IMR-90 (cell line): ENCODE measurements around the gene LDLRAD4. TPM values are rescaled to one million over a fixed set of nuclear protein-coding genes. Genes with fewer than 3 reads are reported as not detected.

ENCODE experiments used
- ATAC-seq: fragments of 200-7000 bp; cut with Tn5 transposase; 2 replicates; pipeline ENCODE4 v1.9.1; 2020; ENCODE audit warnings: low read depth, mild to moderate bottlenecking, moderate library complexity
- BruUV-seq: library from RNA; stranded (reverse); fragments of 400-500 nt; replicated peaks from 2 replicates; lab custom pipeline; 2021; lab: Mats Ljungman, UMichigan
- CTCF ChIA-PET: fragments of 300-600 bp; formaldehyde crosslinking; extraction: SDS; loops from one replicate; lab custom pipeline; 2021; ENCODE audit warnings: antibody characterized with exemption; lab: Yijun Ruan, JAX
- POLR2A ChIA-PET: fragments of 300-600 bp; sonication (Branson Sonifier 250); formaldehyde crosslinking; loops from one replicate; lab custom pipeline; 2022; ENCODE audit warnings: antibody characterized with exemption; ENCODE audit not compliant: unreplicated experiment; lab: Charles Lee
- DNase-seq: peaks from one replicate; pipeline ENCODE4 v3.0.0; 2013
- H2AFZ ChIP-seq: replicated peaks from 2 replicates; pipeline ENCODE3; 2013; ENCODE audit warnings: low read length, mild to moderate bottlenecking; ENCODE audit not compliant: poor library complexity
- H2AK5ac ChIP-seq: 2 replicates; pipeline ENCODE4 v1.6.1; 2013; ENCODE audit warnings: low read depth, low read length, inconsistent platforms
- H2AK9ac ChIP-seq: replicated peaks from 2 replicates; pipeline ENCODE3; 2013; ENCODE audit warnings: mild to moderate bottlenecking, low read depth, low read length, moderate library complexity; ENCODE audit not compliant: poor library complexity
- H2BK120ac ChIP-seq: 2 replicates; pipeline ENCODE4 v1.6.1; 2013; ENCODE audit warnings: low read depth, low read length, inconsistent platforms
- H2BK15ac ChIP-seq: 3 replicates; pipeline ENCODE4 v1.6.1; 2013; ENCODE audit warnings: low read depth, low read length, inconsistent platforms
- H2BK20ac ChIP-seq: 2 replicates; pipeline ENCODE4 v1.6.1; 2013; ENCODE audit warnings: low read depth, mild to moderate bottlenecking, inconsistent platforms, low read length, moderate library complexity
- H2BK5ac ChIP-seq: 2 replicates; pipeline ENCODE4 v1.6.1; 2013; ENCODE audit warnings: mild to moderate bottlenecking, low read depth, low read length, inconsistent platforms; ENCODE audit not compliant: poor library complexity, severe bottlenecking
- H3K14ac ChIP-seq: replicated peaks from 2 replicates; pipeline ENCODE4 v1.6.1; 2013; ENCODE audit warnings: low read depth, low read length, inconsistent platforms
- H3K18ac ChIP-seq: 2 replicates; pipeline ENCODE4 v1.6.1; 2013; ENCODE audit warnings: low read depth, low read length, control low read depth
- H3K23ac ChIP-seq: 2 replicates; pipeline ENCODE4 v1.6.1; 2013; ENCODE audit warnings: low read depth, low read length, inconsistent platforms
- H3K27ac ChIP-seq: 2 replicates; pipeline ENCODE4 v1.5.1; 2013; ENCODE audit warnings: mild to moderate bottlenecking, control low read depth, low read length; ENCODE audit not compliant: insufficient read depth
- H3K27me3 ChIP-seq: 2 replicates; pipeline ENCODE4 v1.6.1; 2013; ENCODE audit warnings: low read length; ENCODE audit not compliant: control insufficient read depth, insufficient read depth
- H3K36me3 ChIP-seq: 2 replicates; pipeline ENCODE4 v1.6.1; 2013; ENCODE audit warnings: low read length, mixed read lengths; ENCODE audit not compliant: control insufficient read depth, insufficient read depth
- H3K4ac ChIP-seq: 2 replicates; pipeline ENCODE4 v1.6.1; 2013; ENCODE audit warnings: low read depth, low read length, inconsistent platforms
- H3K4me1 ChIP-seq: 2 replicates; pipeline ENCODE4 v1.6.1; 2013; ENCODE audit warnings: low read length, mixed read lengths; ENCODE audit not compliant: control insufficient read depth, insufficient read depth
- H3K4me2 ChIP-seq: 2 replicates; pipeline ENCODE4 v1.6.1; 2013; ENCODE audit warnings: low read depth, mild to moderate bottlenecking, control low read depth, low read length, moderate library complexity
- H3K4me3 ChIP-seq: 2 replicates; pipeline ENCODE4 v1.5.1; 2013; ENCODE audit warnings: low read depth, mild to moderate bottlenecking, control low read depth, low read length, moderate library complexity; ENCODE audit not compliant: insufficient read depth
- H3K56ac ChIP-seq: 2 replicates; pipeline ENCODE4 v1.6.1; 2013; ENCODE audit warnings: low read length, inconsistent platforms; ENCODE audit not compliant: insufficient read depth; ENCODE audit errors: extremely low read depth
- H3K79me1 ChIP-seq, 2 experiments: 2 replicates each; pipeline ENCODE4 v1.6.1; 2013; ENCODE audit warnings: low read length in 2 of 2, inconsistent platforms in 1 of 2, low read depth in 1 of 2
- H3K9ac ChIP-seq: 2 replicates; pipeline ENCODE4 v1.6.1; 2013; ENCODE audit warnings: low read depth, low read length, control low read depth
- H3K9me1 ChIP-seq: 2 replicates; pipeline ENCODE4 v1.6.1; 2013; ENCODE audit warnings: low read length, inconsistent platforms; ENCODE audit not compliant: insufficient read depth
- H3K9me3 ChIP-seq: 2 replicates; pipeline ENCODE4 v1.6.1; 2013; ENCODE audit warnings: low read length; ENCODE audit not compliant: control insufficient read depth, insufficient read depth
- H4K20me1 ChIP-seq: 2 replicates; pipeline ENCODE4 v1.6.1; 2013; ENCODE audit warnings: low read length, inconsistent platforms; ENCODE audit not compliant: insufficient read depth
- H4K5ac ChIP-seq: 2 replicates; pipeline ENCODE4 v1.6.1; 2013; ENCODE audit warnings: mild to moderate bottlenecking, low read depth, low read length, control low read depth
- H4K8ac ChIP-seq, 2 experiments: 2 replicates each; pipeline ENCODE4 v1.6.1; 2013; ENCODE audit warnings: low read depth in 2 of 2, low read length in 2 of 2, control low read depth in 1 of 2, inconsistent platforms in 1 of 2
- H4K91ac ChIP-seq: 2 replicates; pipeline ENCODE4 v1.6.1; 2013; ENCODE audit warnings: low read depth, low read length, inconsistent platforms; ENCODE audit not compliant: insufficient read depth
- MAFK ChIP-seq: IDR thresholded peaks from 2 replicates; pipeline ENCODE4 v1.6.1; 2012; ENCODE audit warnings: low read depth, low read length, improper control_type of control experiment
- WGBS, 2 experiments: methylation state at CpG; one replicate each; pipeline versions ENCODE4 v1.1.5 to v1.1.7; 2013; ENCODE audit warnings: missing lambda C conversion rate in 2 of 2; ENCODE audit not compliant: insufficient read length in 1 of 2; ENCODE audit errors: extremely low coverage in 2 of 2; 5-methylcytosine and 5-hydroxymethylcytosine counted together
- dilution Hi-C: fragments of 300-500 bp; cut with HindIII; formaldehyde crosslinking; loops from one replicate; pipeline ENCODE4 v1.14.3; 2018; ENCODE audit warnings: low sequenced_read_pairs; ENCODE audit not compliant: unreplicated experiment
- in situ Hi-C: fragments of 300-500 bp; cut with MboI; formaldehyde crosslinking; loops from 3 replicates; pipeline ENCODE4 v1.14.3; 2019; ENCODE audit warnings: low sequenced_read_pairs, inconsistent platforms, mixed read lengths
- intact Hi-C: fragments of 100-400 bp; cut with micrococcal nuclease; formaldehyde crosslinking; loops from 2 replicates; pipeline ENCODE4 v1.10.0; 2022
- polyA plus RNA-seq, 3 experiments: library from polyadenylated mRNA; depleted of rRNA; stranded (reverse); fragments of >200 nt; gene quantifications; 2 replicates each; pipeline ENCODE4 v1.2.3, GENCODE V29; 2012; ENCODE audit warnings: low replicate concordance in 1 of 3
- total RNA-seq: library from RNA; depleted of rRNA; stranded (reverse); fragments of >200 nt; gene quantifications from 2 replicates; pipeline ENCODE4 v1.2.3, GENCODE V29; 2012
- TF ChIP-seq, protein P1 (sequence below): fragments of 150-350 bp; IDR thresholded peaks from 2 replicates; pipeline ENCODE4 v1.6.1; 2016; ENCODE audit warnings: low read depth, mild to moderate bottlenecking, low read length, moderate library complexity, borderline replicate concordance

LDLRAD4 gene
- total and polyA plus RNA-seq, 2 of the 4 experiments (the other 2 are of a cell fraction), result not detected

DNA sequence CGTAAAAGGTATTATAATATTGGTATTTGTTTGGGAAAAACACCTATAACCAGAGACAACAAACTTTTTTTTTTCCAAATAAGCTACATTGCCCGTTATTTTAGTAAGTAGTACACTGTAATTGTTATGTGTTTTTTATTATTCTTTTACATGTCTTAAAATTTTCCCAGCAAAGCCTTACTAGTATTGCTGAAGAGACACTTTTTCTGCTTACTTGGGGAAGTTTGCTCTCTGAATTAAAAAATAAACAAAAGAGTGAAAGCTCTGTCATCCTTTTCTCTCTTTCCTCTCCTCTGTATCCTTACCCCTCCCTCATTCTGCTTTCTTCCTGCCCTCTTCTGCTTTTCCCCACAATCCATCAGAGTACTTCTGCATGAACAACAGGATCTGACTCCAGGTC is 25.6 kb upstream of the LDLRAD4 start:
- TF ChIP-seq MAFK, result 0 out of 2 replicates have a peak, but pooled peaks have one; percentile 17
- TF ChIP-seq, protein P1, sequence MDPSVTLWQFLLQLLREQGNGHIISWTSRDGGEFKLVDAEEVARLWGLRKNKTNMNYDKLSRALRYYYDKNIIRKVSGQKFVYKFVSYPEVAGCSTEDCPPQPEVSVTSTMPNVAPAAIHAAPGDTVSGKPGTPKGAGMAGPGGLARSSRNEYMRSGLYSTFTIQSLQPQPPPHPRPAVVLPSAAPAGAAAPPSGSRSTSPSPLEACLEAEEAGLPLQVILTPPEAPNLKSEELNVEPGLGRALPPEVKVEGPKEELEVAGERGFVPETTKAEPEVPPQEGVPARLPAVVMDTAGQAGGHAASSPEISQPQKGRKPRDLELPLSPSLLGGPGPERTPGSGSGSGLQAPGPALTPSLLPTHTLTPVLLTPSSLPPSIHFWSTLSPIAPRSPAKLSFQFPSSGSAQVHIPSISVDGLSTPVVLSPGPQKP, result no peak
- H3K4me3 ChIP-seq, result no peak overlapping the region
- H2BK5ac ChIP-seq, result no peak overlapping the region
- H3K27ac ChIP-seq, result no peak overlapping the region
- H4K91ac ChIP-seq, result no peak overlapping the region
- no peak overlapping the region for H3K23ac ChIP-seq
- no CpG with 5 or more reads among the region's 2 CpGs for WGBS, 2 experiments
- H3K18ac ChIP-seq, result no peak overlapping the region
- ATAC-seq (no peak), DNase-seq (no peak)
- dilution Hi-C loops (no loop called here), in situ Hi-C loops (no loop called here), intact Hi-C loops (no loop called here)
- no peak overlapping the region for H2BK15ac ChIP-seq
- H2BK120ac ChIP-seq, result no peak overlapping the region
- BruUV-seq, result no TSS peak
- no peaks in the 10 kb centered on the region for H3K4me1 ChIP-seq
- H2AK5ac ChIP-seq, result no peak overlapping the region
- peaks cover 9% of the 10 kb centered on the region for H3K27me3 ChIP-seq
- H2AFZ ChIP-seq, result no peak overlapping the region
- no peaks in the 10 kb centered on the region for H3K9me1 ChIP-seq
- no peak overlapping the region for H4K8ac ChIP-seq
- no peak overlapping the region for H2AK9ac ChIP-seq
- no peak overlapping the region for H3K9ac ChIP-seq
- H4K20me1 ChIP-seq, result no peaks in the 10 kb centered on the region
- no peak overlapping the region for H2BK20ac ChIP-seq
- no peak overlapping the region for H3K4ac ChIP-seq
- H3K79me1 ChIP-seq, result no peaks in the 10 kb centered on the region
- H3K4me2 ChIP-seq, result no peak overlapping the region
- ChIA-PET CTCF (no interaction called here), POLR2A (no interaction called here)
- H3K56ac ChIP-seq, result no peak overlapping the region
- H3K14ac ChIP-seq, result no peak overlapping the region
- no peaks in the 10 kb centered on the region for H3K36me3 ChIP-seq
- no peaks in the 10 kb centered on the region for H3K9me3 ChIP-seq
- H4K5ac ChIP-seq, result no peak overlapping the region
